Parathyroid adenoma (tissue), 2 donors: ENCODE results near the gene FAM43B.

Experiments used
- H2AFZ ChIP-seq: fragments of 300-600 bp; sonication (generic); one replicate; pipeline ENCODE4 v1.7.0; 2017; ENCODE audit warnings: antibody characterized with exemption, mild to moderate bottlenecking
- H3K27ac ChIP-seq: fragments of 300-600 bp; sonication (generic); one replicate; pipeline ENCODE4 v1.7.0; 2017
- H3K27me3 ChIP-seq: fragments of 300-600 bp; sonication (generic); one replicate; pipeline ENCODE4 v1.7.0; 2017; ENCODE audit warnings: low read length; ENCODE audit not compliant: control insufficient read depth, insufficient read depth
- H3K36me3 ChIP-seq: fragments of 300-600 bp; sonication (generic); one replicate; pipeline ENCODE4 v1.7.0; 2017; ENCODE audit warnings: low read length; ENCODE audit not compliant: control insufficient read depth, insufficient read depth
- H3K4me1 ChIP-seq: fragments of 300-600 bp; sonication (generic); one replicate; pipeline ENCODE4 v1.7.0; 2017; ENCODE audit warnings: control low read depth
- H3K4me2 ChIP-seq: fragments of 300-600 bp; sonication (generic); one replicate; pipeline ENCODE4 v1.7.0; 2017; ENCODE audit warnings: low read length
- H3K4me3 ChIP-seq: fragments of 300-600 bp; sonication (generic); one replicate; pipeline ENCODE4 v1.7.0; 2017; ENCODE audit warnings: low read depth, low read length
- H3K79me2 ChIP-seq: fragments of 300-600 bp; sonication (generic); one replicate; pipeline ENCODE4 v1.7.0; 2017; ENCODE audit warnings: control low read depth
- H3K9ac ChIP-seq: fragments of 300-600 bp; sonication (generic); one replicate; pipeline ENCODE4 v1.7.0; 2017; ENCODE audit warnings: mild to moderate bottlenecking
- H3K9me3 ChIP-seq: fragments of 300-600 bp; sonication (generic); one replicate; pipeline ENCODE4 v1.7.0; 2017; ENCODE audit warnings: low read length; ENCODE audit not compliant: control insufficient read depth
- CTCF ChIP-seq: fragments of 300-600 bp; sonication (generic); IDR thresholded peaks from one replicate; pipeline ENCODE4 v1.7.0; 2017; ENCODE audit warnings: antibody characterized with exemption, mild to moderate bottlenecking
- donor health status: primary hyperparathyroidism.

Gene FAM43B

GRCh38 chr1:20560966-20561365 is 8.6 kb downstream of the FAM43B start:
- Histone ChIP-seq H3K27ac (no peak overlapping the region), H3K4me2 (no peak overlapping the region), H3K79me2 (no peaks in the 10 kb centered on the region), H3K27me3 (no peaks in the 10 kb centered on the region), H3K36me3 (no peaks in the 10 kb centered on the region), H3K9ac (no peak overlapping the region), H2AFZ (no peak overlapping the region), H3K4me1 (no peaks in the 10 kb centered on the region), H3K9me3 (no peaks in the 10 kb centered on the region), H3K4me3 (no peak overlapping the region)
- TF ChIP-seq CTCF, result no peak

- Histone ChIP-seq H2AFZ (no peak overlapping the region), H3K27ac (no peak overlapping the region), H3K9me3 (no peaks in the 10 kb centered on the region), H3K27me3 (no peaks in the 10 kb centered on the region), H3K79me2 (no peaks in the 10 kb centered on the region), H3K36me3 (no peaks in the 10 kb centered on the region), H3K4me3 (no peak overlapping the region), H3K4me2 (no peak overlapping the region), H3K9ac (no peak overlapping the region), H3K4me1 (no peaks in the 10 kb centered on the region)
- no peak for TF ChIP-seq CTCF
Observed at GRCh38 chr1:20565234-20565633, 12.9 kb downstream of the FAM43B start.

- no peak for TF ChIP-seq CTCF
- H3K4me2 ChIP-seq, result no peak overlapping the region
- no peaks in the 10 kb centered on the region for H3K79me2 ChIP-seq
- H3K4me3 ChIP-seq, result no peak overlapping the region
- no peak overlapping the region for H3K9ac ChIP-seq
- H3K4me1 ChIP-seq, result no peaks in the 10 kb centered on the region
- no peaks in the 10 kb centered on the region for H3K27me3 ChIP-seq
- no peaks in the 10 kb centered on the region for H3K9me3 ChIP-seq
- H3K27ac ChIP-seq, result no peak overlapping the region
- H2AFZ ChIP-seq, result no peak overlapping the region
- H3K36me3 ChIP-seq, result no peaks in the 10 kb centered on the region
Observed at GRCh38 chr1:20569523-20570098, 17.2 kb downstream of the FAM43B start.

GRCh38 chr1:20571427-20571826 is 19.1 kb downstream of the FAM43B start:
- no peaks in the 10 kb centered on the region for H3K27me3 ChIP-seq
- H3K79me2 ChIP-seq, result no peaks in the 10 kb centered on the region
- no peak overlapping the region for H3K4me2 ChIP-seq
- H3K9me3 ChIP-seq, result no peaks in the 10 kb centered on the region
- no peaks in the 10 kb centered on the region for H3K36me3 ChIP-seq
- no peaks in the 10 kb centered on the region for H3K4me1 ChIP-seq
- TF ChIP-seq CTCF, result no peak
- H3K9ac ChIP-seq, result no peak overlapping the region
- H2AFZ ChIP-seq, result no peak overlapping the region
- H3K27ac ChIP-seq, result no peak overlapping the region
- H3K4me3 ChIP-seq, result no peak overlapping the region

- Histone ChIP-seq H3K36me3 (no peaks in the 10 kb centered on the region), H3K9me3 (no peaks in the 10 kb centered on the region), H3K27ac (no peak overlapping the region), H3K4me2 (no peak overlapping the region), H2AFZ (no peak overlapping the region), H3K27me3 (no peaks in the 10 kb centered on the region), H3K4me1 (no peaks in the 10 kb centered on the region), H3K9ac (no peak overlapping the region), H3K79me2 (no peaks in the 10 kb centered on the region), H3K4me3 (no peak overlapping the region)
- TF ChIP-seq CTCF, result no peak
Observed at GRCh38 chr1:20573987-20574386, 21.6 kb downstream of the FAM43B start.
